Testis (tissue), 2 donors: ENCODE data around the gene OPHN1.
"Not testable (repeated sequence)": the region's sequence is repeated elsewhere in the genome, so short reads cannot be mapped to it uniquely, and the experiment has no call there.

Experiments used
- CTCF ChIP-seq, 3 experiments: fragments of 450-650 bp in 2 of 3; fragments of 200-600 bp in 1 of 3; sonication (generic) in 1 of 3; IDR thresholded peaks; one replicate each; pipeline ENCODE4 v1.5.1; 2016 to 2019; ENCODE audit warnings: antibody characterized with exemption in 3 of 3, mild to moderate bottlenecking in 2 of 3, moderate library complexity in 1 of 3
- POLR2A ChIP-seq: fragments of 450-650 bp; IDR thresholded peaks from one replicate; pipeline ENCODE4 v1.6.1; 2017; ENCODE audit warnings: antibody characterized with exemption, mild to moderate bottlenecking, moderate library complexity

- not testable (repeated sequence) for TF ChIP-seq CTCF (IDR thresholded peaks at IDR 0.05); POLR2A
Measured at GRCh38 chrX:68377579-68377978, 55.7 kb downstream of the OPHN1 start.
